Right lobe of liver (tissue), 4 donors: ENCODE results near the gene AFAP1.

Source experiments
- CTCF ChIP-seq, 4 donors: fragments of 200-600 bp in 3 of 4; fragments of 450-650 bp in 1 of 4; IDR thresholded peaks; one replicate each; pipeline versions ENCODE4 v1.5.1 to v1.8.0; 2016 to 2022; ENCODE audit warnings: antibody characterized with exemption in 4 of 4, mild to moderate bottlenecking in 2 of 4
- POLR2A ChIP-seq: fragments of 450-650 bp; IDR thresholded peaks from one replicate; pipeline ENCODE4 v1.6.1; 2017; ENCODE audit warnings: antibody characterized with exemption, mild to moderate bottlenecking
- donor health status: DM: no; HTN: no; CAD: no.
- donor health status: DM: no; HTN: no; CAD: no.
- donor health status: DM: no; HTN: yes; CAD: no.

- TF ChIP-seq POLR2A: no peak
- no peak for TF ChIP-seq CTCF (IDR thresholded peaks at IDR 0.05)
Measured at GRCh38 chr4:7763788-7764187, 175.9 kb downstream of the AFAP1 start.
